HCT116 (cell line): Measurements from ENCODE around the gene UBAP1L. TPM values are rescaled to one million over a fixed set of nuclear protein-coding genes. Genes with fewer than 3 reads are reported as not detected.
"Not testable (repeated sequence)": the region's sequence is repeated elsewhere in the genome, so short reads cannot be mapped to it uniquely, and the experiment has no call there.

Experiments
- ATAC-seq: fragments of 200-7000 bp; cut with Tn5 transposase; 2 replicates; pipeline ENCODE4 v1.9.1; 2020; ENCODE audit warnings: mild to moderate bottlenecking, moderate library complexity
- BruUV-seq: library from RNA; stranded (reverse); fragments of 400-500 nt; replicated peaks from 2 replicates; lab custom pipeline; 2021; lab: Mats Ljungman, UMichigan
- CTCF ChIA-PET: fragments of 300-600 bp; sonication (Branson Sonifier 250); formaldehyde crosslinking; loops from one replicate; lab custom pipeline; 2021; ENCODE audit warnings: antibody characterized with exemption; lab: Charles Lee
- POLR2A ChIA-PET: fragments of 300-600, 350-600 bp; sonication (Branson Sonifier 250); formaldehyde crosslinking; loops from one replicate; lab custom pipeline; 2021; ENCODE audit warnings: antibody characterized with exemption; lab: Charles Lee
- RAD21 ChIA-PET, 2 experiments: fragments of 300-600 bp; sonication (Branson Sonifier 250); formaldehyde crosslinking; loops; one replicate each; lab custom pipeline; 2023; ENCODE audit warnings: low total read pairs in 2 of 2; ENCODE audit not compliant: uncharacterized antibody in 2 of 2, unreplicated experiment in 2 of 2, low non-redundant PET in 1 of 2; lab: Charles Lee
- DNase-seq: peaks from one replicate; pipeline ENCODE4 v3.0.0-alpha.2; 2010; ENCODE audit warnings: low read depth, low spot score
- H2AFZ ChIP-seq: fragments of 200-600 bp; shearing (Covaris generic), sonication (generic); 2 replicates; pipeline ENCODE4 v1.6.1; 2017; ENCODE audit warnings: low read depth, mixed run types, mixed read lengths, antibody characterized with exemption, low read length; ENCODE audit not compliant: poor library complexity, severe bottlenecking
- H3K27ac ChIP-seq: 2 replicates; pipeline ENCODE4 v1.5.1; 2012; ENCODE audit warnings: low read depth, low read length
- H3K27me3 ChIP-seq: fragments of 200-600 bp; sonication (generic); 2 replicates; pipeline ENCODE4 v1.6.1; 2016; ENCODE audit warnings: mixed run types, low read length, mixed read lengths; ENCODE audit not compliant: insufficient read depth
- H3K36me3 ChIP-seq, 2 experiments: fragments of 200-500 bp in 1 of 2; fragments of 200-600 bp in 1 of 2; sonication (Bioruptor generic) in 1 of 2; sonication (generic) in 1 of 2; 2 replicates each; pipeline versions ENCODE4 v1.5.1 to v1.6.1; 2014 to 2016; ENCODE audit warnings: low read length in 2 of 2, inconsistent platforms in 1 of 2, mixed read lengths in 1 of 2, mixed run types in 1 of 2; ENCODE audit not compliant: insufficient read depth in 2 of 2, control insufficient read depth in 1 of 2
- H3K4me1 ChIP-seq, 2 experiments: fragments of 200-600 bp in 1 of 2; sonication (generic) in 1 of 2; 2 replicates each; pipeline versions ENCODE4 v1.5.1 to v1.6.1; 2012 to 2017; ENCODE audit warnings: low read length in 2 of 2, inconsistent platforms in 1 of 2, mild to moderate bottlenecking in 1 of 2, mixed read lengths in 1 of 2, mixed run types in 1 of 2, moderate library complexity in 1 of 2; ENCODE audit not compliant: insufficient read depth in 2 of 2, control insufficient read depth in 1 of 2
- H3K4me2 ChIP-seq: fragments of 200-600 bp; sonication (generic); 2 replicates; pipeline ENCODE4 v1.6.1; 2017; ENCODE audit warnings: mixed run types, low read length, mixed read lengths
- H3K4me3 ChIP-seq, 2 experiments: fragments of 200-600 bp in 1 of 2; sonication (generic) in 1 of 2; replicated peaks in 1 of 2; 2 replicates each; pipeline ENCODE4 v1.5.1; 2011 to 2016; ENCODE audit warnings: low read length in 2 of 2, control low read depth in 1 of 2, low read depth in 1 of 2, mild to moderate bottlenecking in 1 of 2, mixed read lengths in 1 of 2, mixed run types in 1 of 2
- H3K79me2 ChIP-seq: fragments of 200-600 bp; sonication (generic); 2 replicates; pipeline ENCODE4 v1.6.1; 2017; ENCODE audit warnings: mild to moderate bottlenecking, mixed run types, low read length, moderate library complexity, mixed read lengths; ENCODE audit not compliant: insufficient read depth
- H3K9ac ChIP-seq: fragments of 200-600 bp; sonication (generic); 2 replicates; pipeline ENCODE4 v1.6.1; 2016; ENCODE audit warnings: low read length, mixed read lengths
- H3K9me2 ChIP-seq: fragments of 200-600 bp; sonication (generic), shearing (Covaris generic); 2 replicates; pipeline ENCODE4 v1.6.1; 2017; ENCODE audit warnings: mixed run types, mild to moderate bottlenecking, moderate library complexity; ENCODE audit not compliant: insufficient read depth
- H3K9me3 ChIP-seq, 2 experiments: fragments of 200-500 bp in 1 of 2; fragments of 200-600 bp in 1 of 2; sonication (Bioruptor generic) in 1 of 2; sonication (generic) in 1 of 2; 2 replicates each; pipeline ENCODE4 v1.6.1; 2014 to 2017; ENCODE audit warnings: low read length in 2 of 2, mixed read lengths in 2 of 2, inconsistent platforms in 1 of 2, low read depth in 1 of 2, mild to moderate bottlenecking in 1 of 2, mixed run types in 1 of 2, moderate library complexity in 1 of 2; ENCODE audit not compliant: control insufficient read depth in 1 of 2, insufficient read depth in 1 of 2
- H4K20me1 ChIP-seq: fragments of 200-600 bp; sonication (generic), shearing (Covaris generic); 2 replicates; pipeline ENCODE4 v1.6.1; 2017; ENCODE audit warnings: mixed run types, mild to moderate bottlenecking, moderate library complexity; ENCODE audit not compliant: insufficient read depth
- EGR1 ChIP-seq: IDR thresholded peaks from 2 replicates; pipeline ENCODE4 v1.6.1; 2012; ENCODE audit warnings: low read depth
- EZH2 ChIP-seq: fragments of 200-600 bp; sonication (generic); IDR thresholded peaks from 2 replicates; pipeline ENCODE4 v1.6.1; 2017; ENCODE audit warnings: antibody characterized with exemption, mixed run types
- FOSL1 ChIP-seq: IDR thresholded peaks from 2 replicates; pipeline ENCODE4 v1.6.1; 2012; ENCODE audit warnings: low read depth
- JUND ChIP-seq: IDR thresholded peaks from 2 replicates; pipeline ENCODE4 v1.6.1; 2012
- RAD21 ChIP-seq: IDR thresholded peaks from 2 replicates; pipeline ENCODE4 v1.6.1; 2012; ENCODE audit warnings: low read depth, mild to moderate bottlenecking
- ZBTB33 ChIP-seq: IDR thresholded peaks from 2 replicates; pipeline ENCODE4 v1.6.1; 2011; ENCODE audit warnings: mild to moderate bottlenecking, low read length, moderate library complexity; ENCODE audit not compliant: insufficient replicate concordance; ENCODE audit errors: extremely low read depth
- ZFX ChIP-seq: fragments of 450-650 bp; IDR thresholded peaks from 2 replicates; pipeline ENCODE4 v1.6.1; 2017
- intact Hi-C: fragments of 100-400 bp; cut with micrococcal nuclease; formaldehyde crosslinking; loops from 2 replicates; pipeline ENCODE4 v1.10.0; 2022
- total RNA-seq: library from RNA; stranded (reverse); gene quantifications from one replicate; pipeline ENCODE4 v1.2.1, GENCODE V29; 2021; ENCODE audit not compliant: unreplicated experiment
- TF ChIP-seq, protein P1 (sequence below): IDR thresholded peaks from 2 replicates; pipeline ENCODE4 v1.6.1; 2012

Gene UBAP1L
- total RNA-seq, 1 experiment from 2014 or later: 4.0 TPM

DNA sequence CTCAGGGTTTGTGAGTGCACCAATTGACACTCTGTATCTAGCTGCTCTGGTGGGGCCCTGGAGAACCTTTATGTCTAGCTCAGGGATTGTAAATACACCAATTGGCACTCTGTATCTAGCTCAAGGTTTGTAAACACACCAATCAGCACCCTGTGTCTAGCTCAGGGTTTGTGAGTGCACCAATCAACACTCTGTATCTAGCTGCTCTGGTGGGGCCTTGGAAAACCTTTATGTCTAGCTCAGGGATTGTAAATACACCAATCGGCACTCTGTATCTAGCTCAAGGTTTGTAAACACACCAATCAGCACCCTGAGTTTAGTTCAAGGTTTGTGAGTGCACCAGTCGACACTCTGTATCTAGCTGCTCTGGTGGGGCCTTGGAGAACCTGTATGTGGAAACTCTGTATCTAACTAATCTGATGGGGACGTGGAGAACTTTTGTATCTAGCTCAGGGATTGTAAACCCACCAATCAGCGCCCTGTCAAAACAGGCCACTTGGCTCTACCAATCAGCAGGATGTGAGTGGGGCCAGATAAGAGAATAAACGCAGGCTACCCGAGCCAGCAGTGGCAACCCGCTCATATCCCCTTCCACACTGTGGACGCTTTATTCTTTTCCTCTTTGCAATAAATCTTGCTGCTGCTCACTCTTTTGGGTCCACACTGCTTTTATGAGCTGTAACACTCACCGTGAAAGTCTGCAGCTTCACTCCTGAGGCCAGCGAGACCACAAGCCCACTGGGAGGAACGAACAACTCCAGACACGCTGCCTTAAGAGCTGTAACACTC, 39.2 kb downstream of the UBAP1L start:
- H4K20me1 ChIP-seq, H3K36me3 ChIP-seq, H3K9me3 ChIP-seq, POLR2A ChIA-PET, H3K4me2 ChIP-seq, RAD21 ChIA-PET, H2AFZ ChIP-seq, ATAC-seq, H3K4me3 ChIP-seq, H3K79me2 ChIP-seq, H3K27me3 ChIP-seq, DNase-seq, H3K9me2 ChIP-seq, intact Hi-C loops, H3K9ac ChIP-seq, CTCF ChIA-PET, H3K4me1 ChIP-seq, BruUV-seq, H3K27ac ChIP-seq: not testable (repeated sequence)

DNA sequence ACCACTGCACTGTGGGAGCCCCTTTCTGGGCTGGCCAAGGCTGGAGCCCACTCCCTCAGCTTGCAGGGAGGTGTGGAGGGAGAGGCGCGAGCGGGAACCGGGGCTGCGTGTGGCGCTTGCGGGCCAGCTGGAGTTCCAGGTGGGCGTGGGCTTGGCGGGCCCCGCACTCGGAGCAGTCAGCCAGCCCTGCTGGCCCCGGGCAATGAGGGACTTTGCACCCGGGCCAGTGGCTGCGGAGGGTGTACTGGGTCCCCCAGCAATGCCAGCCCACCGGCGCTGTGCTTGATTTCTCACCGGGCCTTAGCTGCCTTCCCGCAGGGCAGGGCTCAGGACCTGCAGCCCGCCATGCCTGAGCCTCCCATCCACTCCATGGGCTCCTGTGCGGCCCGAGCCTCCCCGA, 40.1 kb downstream of the UBAP1L start:
- H3K4me3 ChIP-seq, H3K9me3 ChIP-seq, BruUV-seq, H3K4me1 ChIP-seq, H3K4me2 ChIP-seq, intact Hi-C loops, CTCF ChIA-PET, H3K9ac ChIP-seq, H3K36me3 ChIP-seq, POLR2A ChIA-PET, H2AFZ ChIP-seq, ATAC-seq, H3K27ac ChIP-seq, H4K20me1 ChIP-seq, H3K9me2 ChIP-seq, H3K27me3 ChIP-seq, DNase-seq, RAD21 ChIA-PET, H3K79me2 ChIP-seq: not testable (repeated sequence)

DNA sequence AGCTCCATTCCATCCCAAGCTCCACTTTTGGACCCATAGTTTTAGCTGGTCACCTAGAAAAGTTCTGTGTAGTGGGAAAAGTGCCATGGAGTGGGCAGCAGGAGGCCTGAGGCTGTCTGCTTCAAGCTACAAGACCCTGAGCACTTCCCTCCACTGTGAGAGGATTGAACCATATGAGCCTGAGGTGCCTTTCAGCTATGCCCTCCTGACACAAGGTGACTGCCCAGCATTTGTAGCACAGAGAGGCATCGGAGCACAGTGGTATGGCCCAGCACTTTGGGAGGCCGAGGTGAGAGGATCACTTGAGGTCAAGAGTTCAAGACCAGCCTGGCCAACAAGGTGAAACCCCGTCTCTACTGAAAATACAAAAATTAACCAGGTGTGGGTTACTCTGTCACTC, 42.4 kb downstream of the UBAP1L start:
- ChIA-PET POLR2A (no interaction called here), CTCF (no interaction called here), RAD21 (no interaction called here)

More for the DNA sequence above, 42.4 kb downstream of the UBAP1L start:
- Histone ChIP-seq H3K9me2 (no peaks in the 10 kb centered on the region), H3K27me3 (no peaks in the 10 kb centered on the region), H3K27ac (no peak overlapping the region), H3K9me3 (no peaks in the 10 kb centered on the region), H3K4me1 (peaks cover 0 to under 1% of the 10 kb centered on the region in 2 experiments; a peak in 1 of 4 replicates), H3K9ac (no peak overlapping the region), H3K4me2 (no peak overlapping the region), H3K79me2 (no peaks in the 10 kb centered on the region), H2AFZ (no peak overlapping the region), H4K20me1 (no peaks in the 10 kb centered on the region), H3K4me3 (no peak overlapping the region), H3K36me3 (no peaks in the 10 kb centered on the region)
- no TSS peak for BruUV-seq
- DNase-seq (no peak), ATAC-seq (no peak)
- intact Hi-C loops: no loop called here
- TF ChIP-seq JUND (no peak), RAD21 (no peak), EGR1 (no peak), ZBTB33 (no peak), FOSL1 (no peak), ZFX (no peak), EZH2 (no peak)
- TF ChIP-seq, protein P1, sequence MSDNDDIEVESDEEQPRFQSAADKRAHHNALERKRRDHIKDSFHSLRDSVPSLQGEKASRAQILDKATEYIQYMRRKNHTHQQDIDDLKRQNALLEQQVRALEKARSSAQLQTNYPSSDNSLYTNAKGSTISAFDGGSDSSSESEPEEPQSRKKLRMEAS: no peak
